Activated CD4-positive, CD25-positive, alpha-beta regulatory T cell treated with anti-CD3 and anti-CD28 coated beads, Interleukin-2, amount 50 U/mL, for 72 hours (primary cell): ENCODE data around the gene PRR14L.
"Not testable (repeated sequence)": the region's sequence is repeated elsewhere in the genome, so short reads cannot be mapped to it uniquely, and the experiment has no call there.

ENCODE experiments used
- DNase-seq: peaks from one replicate; pipeline ENCODE4 v3.0.0; 2021

PRR14L gene

DNA sequence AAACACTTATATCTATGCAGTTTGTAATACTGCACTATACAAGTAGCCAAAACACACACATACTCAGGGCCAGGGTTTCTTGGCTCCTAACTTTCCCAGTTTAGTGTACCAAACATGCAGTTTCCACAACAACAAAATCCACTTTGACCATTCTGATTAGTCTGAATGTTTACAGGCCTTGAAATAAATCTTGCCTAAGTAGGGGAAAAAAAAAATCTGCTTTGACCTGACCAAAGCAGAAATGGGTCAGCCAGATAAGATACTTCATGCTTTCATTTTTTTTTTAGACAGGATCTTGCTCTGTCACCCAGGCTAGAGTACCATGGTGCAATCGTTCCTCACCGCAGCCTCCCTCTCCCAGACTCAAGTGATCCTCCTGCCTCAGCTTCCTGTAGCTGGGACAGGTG is 10.1 kb downstream of the PRR14L start:
- DNase-seq, result no peak

DNA sequence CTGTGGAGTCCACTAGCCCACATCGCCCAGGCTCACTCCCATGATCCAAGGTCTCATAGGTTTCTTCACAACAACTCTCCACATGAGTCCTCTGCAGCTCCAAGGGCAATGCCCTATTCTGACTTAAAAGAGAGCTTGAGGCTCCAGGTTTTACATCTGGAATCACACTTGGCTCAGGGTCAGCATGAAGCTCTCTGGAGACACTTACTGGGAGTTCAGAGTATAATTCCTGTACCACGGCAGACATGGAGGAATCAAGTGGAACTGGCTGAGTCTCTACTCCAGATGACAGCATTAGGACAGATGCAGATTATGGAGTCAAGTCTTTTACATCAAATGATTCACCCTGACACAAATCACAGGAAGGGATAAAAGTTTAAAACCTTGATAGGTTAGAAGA is 11.4 kb downstream of the PRR14L start:
- DNase-seq, result no peak

DNA sequence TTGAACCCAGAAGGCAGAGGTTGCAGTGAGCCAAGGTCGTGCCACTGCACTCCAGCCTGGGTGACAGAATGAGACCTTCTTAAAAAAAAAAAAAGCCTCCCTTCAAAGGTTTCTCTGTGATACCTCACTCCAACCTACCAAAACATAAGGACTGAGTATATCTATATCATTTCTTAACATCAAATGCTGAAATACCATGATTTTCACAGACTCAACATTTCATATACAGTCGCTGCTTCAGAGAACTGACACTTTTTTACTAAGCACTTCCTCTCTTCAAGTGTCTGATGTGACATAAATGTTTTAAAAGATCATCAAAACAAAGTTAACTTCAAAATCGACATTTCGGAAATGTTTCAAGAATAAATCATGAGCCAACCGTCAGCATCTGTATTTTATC is 12.0 kb downstream of the PRR14L start:
- no peak for DNase-seq

DNA sequence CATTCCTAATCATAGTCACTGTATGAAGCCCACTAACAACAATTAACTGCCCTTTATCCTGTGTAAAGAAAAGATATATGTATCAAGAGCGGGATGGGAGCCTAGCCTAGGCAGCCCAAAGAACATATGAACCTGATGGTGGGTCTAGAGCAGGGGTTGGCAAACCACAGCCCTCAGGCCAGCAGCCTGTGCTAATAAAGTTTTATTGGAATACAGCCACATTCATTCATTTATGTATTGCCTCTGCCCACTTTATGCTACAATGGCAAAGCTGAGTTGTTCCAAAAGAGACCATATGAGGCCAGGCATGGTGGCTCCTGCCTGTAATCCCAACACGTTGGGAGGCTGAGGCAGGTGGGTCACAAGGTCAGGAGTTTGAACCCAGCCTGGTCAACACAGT is 13.5 kb downstream of the PRR14L start:
- no peak for DNase-seq

DNA sequence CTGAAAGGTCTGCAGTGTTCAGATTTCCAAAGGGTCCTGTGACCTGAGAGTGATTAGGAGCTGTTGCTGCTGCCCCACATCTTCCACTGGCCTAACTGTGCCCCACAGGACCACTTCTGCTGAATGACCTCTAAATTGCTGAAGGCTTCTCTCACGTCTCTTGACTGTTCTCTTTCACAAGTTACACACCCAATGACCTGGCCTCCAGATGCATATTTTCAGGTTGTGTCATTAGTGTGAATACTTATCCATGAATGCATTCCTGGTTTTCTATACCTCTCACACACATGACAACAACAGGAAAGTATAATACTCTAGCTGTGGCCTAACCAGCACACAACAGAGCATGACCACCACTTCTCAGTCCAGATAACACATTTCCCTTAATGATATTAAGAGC is 15.4 kb downstream of the PRR14L start:
- no peak for DNase-seq

DNA sequence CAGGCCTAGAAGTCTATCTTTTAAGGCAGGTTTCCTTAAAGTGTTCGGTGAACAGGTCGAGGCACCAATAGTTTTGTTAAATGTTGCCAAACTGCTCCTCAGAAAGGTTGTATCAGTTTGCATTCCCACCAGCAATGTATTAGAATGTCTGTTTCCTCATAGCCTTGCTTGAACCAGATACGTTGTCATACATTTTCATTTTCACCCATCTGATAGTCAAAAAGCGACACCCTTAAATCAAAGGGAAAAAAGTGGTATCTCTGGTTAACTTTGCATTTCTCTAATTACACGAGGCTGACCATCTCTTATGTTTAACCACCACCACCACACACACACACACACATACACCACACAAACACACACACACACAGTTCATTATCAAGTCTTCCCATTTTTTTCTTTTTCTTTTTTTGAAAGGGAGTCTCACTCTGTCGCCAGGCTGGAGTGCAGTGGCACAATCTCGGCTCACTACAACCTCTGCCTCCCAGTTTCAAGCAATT is 16.3 kb downstream of the PRR14L start:
- no peak for DNase-seq

DNA sequence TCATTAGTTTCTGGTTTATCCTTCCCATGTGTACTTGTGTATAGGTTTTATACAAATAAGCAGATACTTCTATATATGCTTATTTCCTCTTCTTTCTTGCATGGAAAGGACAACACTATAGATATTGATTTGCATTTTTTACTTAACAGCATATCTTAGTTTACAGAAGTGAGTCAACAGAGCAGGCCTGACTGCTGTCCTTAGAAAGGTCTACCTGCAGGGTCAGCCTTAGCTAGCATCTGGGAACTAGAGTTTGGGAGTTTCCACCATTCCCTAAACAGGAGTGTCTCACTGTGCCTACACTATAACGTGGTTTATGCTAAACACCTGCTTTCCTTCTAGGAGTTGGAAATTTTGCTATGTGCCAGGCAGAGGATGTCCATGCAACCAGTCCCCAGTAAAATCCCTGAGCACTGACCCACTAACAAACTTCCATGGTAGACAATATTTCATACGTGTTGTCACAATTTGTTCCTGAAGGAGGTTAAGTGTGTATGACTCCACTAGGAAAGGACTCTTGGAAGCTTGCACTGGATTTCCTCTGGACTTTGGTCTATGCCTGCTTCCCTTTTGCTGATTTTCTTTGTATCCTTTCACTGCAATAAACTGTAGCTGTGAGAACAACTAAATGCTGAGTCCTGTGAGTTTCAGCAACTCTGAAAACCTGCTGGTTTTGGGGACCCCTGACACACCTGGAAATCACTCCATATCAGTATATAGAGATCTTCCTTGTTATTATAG is 17.7 kb downstream of the PRR14L start:
- no peak for DNase-seq

DNA sequence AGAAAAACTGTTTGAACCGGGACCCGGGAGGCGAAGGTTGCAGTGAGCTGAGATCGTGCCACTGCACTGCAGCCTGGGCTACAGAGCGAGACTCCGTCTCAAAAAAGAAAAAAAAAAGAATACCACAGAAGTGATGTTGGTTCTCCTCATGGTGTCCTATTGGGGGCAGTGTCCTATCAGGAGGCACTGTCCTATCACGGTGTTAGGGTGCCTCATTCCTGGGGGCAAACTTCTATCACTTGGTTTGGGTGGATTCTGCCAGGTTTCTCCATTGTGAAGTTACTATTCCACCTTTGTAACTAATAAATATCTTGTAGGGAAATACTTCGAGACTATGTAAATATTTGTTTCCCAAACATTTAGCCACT is 19.6 kb downstream of the PRR14L start:
- DNase-seq, result no peak

DNA sequence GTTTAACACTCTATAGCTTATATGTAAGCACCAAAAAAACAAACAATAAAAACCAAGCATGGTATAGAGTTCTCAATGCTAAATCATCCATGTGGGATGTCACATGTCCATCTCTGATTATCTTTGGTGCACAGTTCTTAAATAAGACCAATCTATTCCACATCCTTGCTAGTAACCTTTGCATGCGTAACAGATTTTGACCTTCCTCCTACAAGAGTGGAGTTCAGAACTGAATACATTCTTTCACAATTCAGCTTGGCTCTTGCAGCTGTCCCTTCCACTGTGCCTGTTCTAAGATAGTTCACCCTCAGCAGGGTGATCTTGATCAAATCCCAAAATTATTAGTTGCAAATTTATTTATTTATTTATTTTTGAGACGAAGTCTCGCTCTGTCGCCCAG is 21.1 kb downstream of the PRR14L start:
- no peak for DNase-seq

DNA sequence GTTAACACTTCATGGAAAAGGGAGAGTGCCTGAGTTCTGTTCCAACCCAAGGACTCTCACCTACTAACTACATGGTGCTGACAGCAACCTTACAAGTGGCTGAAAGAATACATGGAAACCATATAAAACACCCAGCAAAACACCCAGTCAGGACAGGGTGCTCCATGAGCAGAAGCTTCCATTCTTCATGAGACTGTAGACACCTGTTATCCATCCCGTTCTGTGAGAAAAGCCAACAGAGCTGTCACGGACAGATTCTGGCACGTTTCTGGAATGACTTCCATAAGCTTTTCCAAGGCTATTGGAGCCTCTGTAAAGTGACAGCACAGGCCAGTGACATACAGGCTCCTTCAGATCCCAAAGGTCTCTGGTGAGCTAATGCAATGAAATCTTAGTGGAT is 23.2 kb downstream of the PRR14L start:
- no peak for DNase-seq

DNA sequence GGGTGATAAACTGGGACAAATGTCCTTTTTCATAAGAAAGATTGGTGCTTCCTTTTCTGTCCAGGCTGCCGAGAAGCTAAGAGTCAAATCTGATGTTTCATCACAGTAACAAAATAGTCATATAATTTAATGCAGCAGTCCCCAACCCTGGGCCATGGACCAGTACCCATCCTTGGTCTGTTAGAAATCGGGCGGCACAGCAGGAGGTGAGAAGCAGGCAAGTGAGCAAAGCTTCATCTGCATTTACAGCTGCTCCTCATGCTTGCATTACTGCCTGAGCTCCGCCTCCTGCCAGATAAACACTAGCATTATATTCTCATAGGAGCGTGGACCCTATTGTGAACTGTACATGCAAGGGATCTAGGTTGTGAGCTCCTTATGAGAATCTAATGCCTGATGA is 26.2 kb downstream of the PRR14L start:
- DNase-seq, result no peak

DNA sequence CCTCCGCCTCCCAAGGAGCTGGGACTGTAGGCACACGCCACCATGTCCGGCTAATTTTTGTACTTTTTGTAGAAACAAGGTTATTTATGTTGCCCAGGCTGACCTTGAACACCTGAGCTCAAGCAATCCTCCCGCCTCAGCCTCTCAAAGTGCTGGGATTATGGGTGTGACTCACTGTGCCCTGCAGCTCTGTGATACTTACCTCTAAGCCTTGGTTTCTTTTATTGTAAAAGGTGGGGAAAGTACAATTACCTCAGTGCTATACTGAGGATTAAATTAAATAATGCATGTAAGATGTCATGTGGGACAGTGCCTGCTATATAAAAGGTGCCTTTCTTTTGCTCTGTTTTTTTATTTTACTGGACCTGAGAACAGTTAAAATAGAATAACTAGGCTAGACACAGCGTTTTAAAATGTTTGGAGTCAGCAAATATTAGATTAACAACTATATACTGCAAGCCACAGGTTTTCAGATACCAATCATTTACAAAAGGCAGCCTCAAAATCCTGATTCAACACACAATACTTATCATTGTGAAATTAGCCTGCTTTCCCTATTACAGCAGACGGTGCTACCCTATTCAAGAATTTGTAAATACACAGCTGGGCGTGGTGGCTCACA is 30.0 kb downstream of the PRR14L start:
- no peak for DNase-seq

DNA sequence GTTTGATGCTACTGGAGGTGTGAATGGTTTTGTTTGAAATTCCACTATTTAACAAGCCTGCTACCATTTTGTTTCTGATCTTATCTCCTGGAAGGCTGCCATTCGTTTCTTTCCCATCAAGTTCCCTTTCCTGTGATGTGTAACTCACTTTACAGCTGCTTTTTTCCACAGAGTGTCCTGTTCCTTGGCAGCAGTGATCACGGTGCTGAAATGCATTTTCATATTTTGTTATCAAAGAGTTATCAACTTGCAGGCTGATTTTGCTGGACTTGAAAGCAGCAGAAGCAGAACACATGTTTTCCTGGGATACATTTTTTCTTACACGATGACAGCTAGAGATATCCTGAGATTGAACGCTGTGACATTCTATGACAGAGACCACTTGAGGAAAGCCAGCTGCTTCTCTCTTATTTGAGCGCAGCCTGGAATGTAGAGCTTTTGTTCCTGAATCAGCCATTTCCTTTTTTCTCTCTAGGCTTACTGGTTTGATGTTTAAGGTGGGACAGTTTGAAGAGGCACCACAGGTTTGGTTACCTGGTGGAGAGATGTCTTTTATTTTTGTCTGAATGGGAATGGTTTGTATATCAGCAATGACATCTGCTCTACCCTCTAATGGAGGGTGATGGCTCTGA is 34.7 kb downstream of the PRR14L start:
- DNase-seq, result no peak

DNA sequence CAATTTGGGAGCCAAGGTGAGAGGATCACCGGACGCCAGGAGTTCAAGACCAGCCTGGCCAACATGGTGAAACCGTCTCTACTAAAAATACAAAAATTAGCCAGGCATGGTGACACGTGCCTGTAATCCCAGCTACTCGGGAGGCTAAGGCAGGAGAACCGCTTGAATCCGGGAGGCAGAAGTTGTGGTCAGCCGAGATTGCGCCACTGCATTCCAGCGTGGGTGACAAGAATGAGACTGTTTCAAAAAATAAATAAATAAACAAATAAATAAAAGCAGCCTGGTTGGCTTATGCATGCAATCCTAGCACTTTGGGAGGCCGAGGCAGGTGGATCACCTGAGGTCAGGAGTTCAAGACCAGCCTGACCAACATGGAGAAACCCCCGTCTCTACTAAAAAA is 38.7 kb downstream of the PRR14L start:
- DNase-seq, result not testable (repeated sequence)

DNA sequence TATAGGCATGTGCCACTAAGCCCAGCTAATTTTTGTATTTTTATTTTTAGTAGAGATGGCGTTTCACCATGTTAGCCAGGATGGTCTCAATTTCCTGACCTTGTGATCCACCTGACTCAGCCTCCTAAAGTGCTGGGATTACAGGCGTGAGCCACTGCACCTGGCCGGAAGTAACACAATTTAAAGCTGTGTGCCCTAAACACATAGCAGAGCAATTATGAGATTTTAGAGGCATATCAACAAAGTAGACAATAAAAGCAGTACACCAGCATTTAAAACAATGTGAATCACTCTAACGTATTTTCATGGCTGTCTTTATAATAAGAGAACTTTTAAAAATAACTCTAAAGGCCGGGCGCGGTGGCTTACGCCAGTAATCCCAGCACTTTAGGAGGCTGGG is 42.4 kb downstream of the PRR14L start:
- DNase-seq, result no peak

DNA sequence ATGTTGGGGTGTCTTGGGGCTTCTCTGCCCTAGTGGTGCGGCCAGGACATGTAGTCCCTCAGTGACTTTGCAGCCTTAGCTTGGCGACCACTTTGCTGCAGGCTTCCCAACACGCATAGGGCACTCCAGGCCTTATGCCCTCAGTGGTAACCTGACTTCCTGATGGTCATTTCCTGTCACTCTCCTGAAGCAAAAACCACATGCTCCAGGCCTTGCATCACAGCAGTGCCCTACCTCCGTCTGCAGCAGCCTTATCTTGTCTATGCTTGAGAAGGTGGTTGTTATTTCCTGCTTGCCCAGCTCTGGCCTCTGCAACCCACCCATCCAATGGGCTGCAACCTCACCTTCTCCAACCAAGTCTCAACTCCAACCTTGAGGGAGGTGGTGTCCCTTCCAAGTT is 54.5 kb downstream of the PRR14L start:
- DNase-seq, result no peak

DNA sequence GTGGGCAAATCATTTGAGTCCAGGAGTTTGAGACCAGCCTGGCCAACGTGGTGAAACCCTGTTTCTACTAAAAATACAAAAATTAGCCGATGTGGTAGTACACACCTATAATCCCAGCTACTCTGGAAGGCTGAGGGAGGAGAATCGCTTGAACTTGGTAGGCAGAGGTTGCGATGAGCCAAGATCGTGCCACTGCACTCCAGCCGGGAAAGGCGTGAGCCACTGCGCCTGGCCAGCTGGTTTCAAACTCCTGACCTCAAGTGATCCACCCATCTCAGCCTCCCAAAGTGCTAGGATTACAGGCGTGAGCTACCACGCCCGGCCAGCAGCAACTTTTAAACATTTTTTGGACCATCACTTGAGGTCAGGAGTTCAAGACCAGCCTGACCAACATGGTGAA is 55.9 kb downstream of the PRR14L start:
- DNase-seq, result not testable (repeated sequence)

DNA sequence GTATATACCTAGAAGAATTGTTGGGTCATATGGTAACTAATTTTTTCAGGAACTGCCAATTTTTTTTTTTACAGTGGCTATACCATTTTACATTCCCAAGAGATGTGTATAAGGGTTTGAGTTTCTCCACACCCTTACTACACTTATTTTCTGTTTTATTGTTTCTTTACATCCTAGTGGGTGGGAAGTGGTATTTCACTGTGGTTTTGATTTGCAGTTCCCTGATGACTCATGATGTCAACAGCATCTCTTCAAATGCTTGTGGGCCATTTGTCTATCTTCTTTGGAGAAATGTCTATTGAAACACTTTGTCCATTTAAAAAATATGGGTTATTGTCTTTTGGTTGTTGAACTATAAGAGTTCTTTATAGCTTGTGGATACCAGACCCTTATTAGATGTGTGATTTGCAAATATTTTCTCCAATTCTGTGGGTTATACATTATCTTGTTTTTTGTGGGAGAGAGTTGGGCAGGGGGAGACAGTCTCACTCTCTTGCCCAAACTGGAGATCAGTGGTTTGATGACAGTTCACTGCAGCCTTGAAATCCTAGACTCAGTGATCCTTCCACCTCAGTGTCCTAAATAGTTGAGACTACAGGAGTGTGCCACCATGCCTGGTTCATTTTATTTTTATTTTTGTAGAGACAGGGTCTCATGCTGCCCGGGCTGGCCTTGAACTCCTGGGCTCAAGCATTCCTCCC is 57.6 kb downstream of the PRR14L start:
- DNase-seq, result no peak

DNA sequence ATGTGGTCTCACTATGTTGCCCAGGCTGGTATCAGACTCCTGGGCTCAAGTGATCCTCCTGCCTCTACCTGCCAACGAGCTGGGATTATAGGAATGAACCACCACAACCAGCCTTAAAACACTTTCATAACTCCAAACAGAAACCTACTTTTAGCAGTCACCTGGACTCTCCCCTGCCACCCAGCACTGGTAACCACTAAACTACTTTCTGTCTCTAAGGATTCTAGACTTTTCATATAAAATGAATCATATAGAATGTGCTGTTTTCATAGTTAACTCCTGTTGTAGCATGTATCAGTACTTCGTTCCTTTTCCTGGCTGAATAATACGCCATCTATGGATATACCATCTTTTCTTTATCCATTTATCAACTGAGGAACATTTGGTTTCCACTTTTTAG is 58.5 kb downstream of the PRR14L start:
- no peak for DNase-seq

DNA sequence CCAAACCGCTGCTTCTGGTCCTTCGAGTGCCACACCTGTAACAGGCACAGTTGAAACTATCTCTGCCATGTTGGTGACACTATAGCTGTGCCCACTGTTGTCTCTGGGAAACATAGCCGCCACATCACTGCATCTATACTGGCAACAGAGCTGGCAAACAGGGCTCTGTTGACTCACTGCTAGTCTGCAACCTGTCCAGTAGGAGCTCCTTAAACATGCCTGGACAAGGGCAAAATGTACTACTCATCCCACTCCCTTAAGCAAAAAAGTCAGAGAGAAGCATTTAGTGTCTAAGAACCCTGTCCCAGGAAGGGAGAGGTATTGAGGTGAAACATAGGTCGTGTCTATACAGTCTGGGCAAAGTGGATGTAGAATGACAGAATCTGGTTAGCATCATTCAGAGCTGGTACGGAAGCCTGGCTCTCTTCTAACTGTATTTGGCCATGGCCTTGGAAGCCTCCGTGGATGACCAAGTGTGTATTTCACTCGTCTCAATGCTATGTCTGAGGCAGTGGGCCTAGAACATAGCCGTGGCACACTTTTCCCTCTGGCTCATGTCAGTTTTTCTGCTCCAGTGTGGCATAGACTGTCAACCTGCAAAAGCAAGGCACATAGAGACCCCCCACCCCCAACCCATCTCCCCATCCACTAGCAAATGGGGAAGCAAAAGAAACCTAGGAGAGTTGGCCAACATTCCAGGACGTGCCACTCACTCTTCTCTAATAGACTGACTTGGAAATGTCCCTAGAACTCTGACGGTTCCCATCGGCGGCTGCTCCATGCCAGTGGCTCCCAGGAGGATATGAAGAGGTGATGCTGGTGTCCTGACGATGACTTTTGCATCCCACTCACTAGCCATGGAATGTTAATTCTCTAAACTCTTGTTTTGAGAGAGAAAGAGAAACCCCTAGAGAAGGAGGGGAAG is 66.5 kb downstream of the PRR14L start:
- no peak for DNase-seq

DNA sequence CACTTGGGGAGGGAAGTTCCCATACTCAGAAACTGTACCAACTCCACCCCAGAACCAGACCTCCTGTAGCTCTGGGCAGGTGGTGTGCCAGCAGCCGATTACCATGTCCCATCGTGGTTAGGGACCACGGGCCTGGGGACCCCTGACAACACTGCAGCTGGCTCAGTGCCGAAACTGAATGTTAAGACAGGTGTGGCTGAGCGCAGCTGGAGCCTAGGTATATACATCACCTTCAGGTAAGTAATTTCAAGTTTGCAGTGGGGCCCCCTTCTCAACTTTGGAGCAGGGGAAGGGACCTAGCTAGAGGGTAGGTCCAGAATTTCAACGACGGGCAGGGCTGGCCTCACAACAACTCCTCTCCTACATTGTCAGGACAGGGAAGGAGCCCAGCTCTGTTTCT is 67.2 kb downstream of the PRR14L start:
- no peak for DNase-seq
